Endothelial cell of umbilical vein (primary cell): ENCODE data around the gene ABCC11.
A peak's percentile ranks its signal among the peaks of the same experiment; 100 is the strongest.

Experiments
- EZH2 ChIP-seq: IDR thresholded peaks from 2 replicates; pipeline ENCODE4 v1.6.1; 2012; ENCODE audit warnings: borderline replicate concordance, low read depth, mild to moderate bottlenecking, moderate library complexity, low read length, inconsistent platforms; ENCODE audit not compliant: severe bottlenecking
- GATA2 ChIP-seq: IDR thresholded peaks from 2 replicates; pipeline ENCODE4 v1.7.0; 2011; ENCODE audit warnings: low read depth, mild to moderate bottlenecking, moderate library complexity, mixed read lengths, low read length; ENCODE audit not compliant: insufficient read length, insufficient read depth
- JUN ChIP-seq: IDR thresholded peaks from 2 replicates; pipeline ENCODE4 v1.6.1; 2011; ENCODE audit warnings: borderline replicate concordance, low read depth; ENCODE audit not compliant: insufficient read length, insufficient read depth
- MAX ChIP-seq: IDR thresholded peaks from 2 replicates; pipeline ENCODE4 v1.6.1; 2011; ENCODE audit not compliant: insufficient read depth, insufficient read length
- MYC ChIP-seq: IDR thresholded peaks from one replicate; pipeline ENCODE4 v1.6.1; 2011; ENCODE audit warnings: mild to moderate bottlenecking, low read depth, low read length
- POLR2A ChIP-seq: IDR thresholded peaks from 2 replicates; pipeline ENCODE4 v1.6.1; 2012; ENCODE audit warnings: low read depth, mild to moderate bottlenecking, control low read depth, low read length
- POLR2AphosphoS5 ChIP-seq: IDR thresholded peaks from 2 replicates; pipeline ENCODE4 v1.6.1; 2012; ENCODE audit warnings: low read depth, mild to moderate bottlenecking, control low read depth, low read length, moderate library complexity; ENCODE audit not compliant: insufficient read depth
- TF ChIP-seq, protein P1 (sequence below), 2 donors: IDR thresholded peaks; 1 replicate in 1 of 2; 2 replicates in 1 of 2; pipeline ENCODE4 v1.5.1; 2011; ENCODE audit warnings: low read length in 2 of 2, mild to moderate bottlenecking in 2 of 2, moderate library complexity in 2 of 2, control low read depth in 1 of 2, inconsistent platforms in 1 of 2, low read depth in 1 of 2; ENCODE audit not compliant: insufficient read depth in 1 of 2; ENCODE audit errors: extremely low read depth in 1 of 2

GRCh38 chr16:48231727-48232492, 15.4 kb downstream of the ABCC11 start:
- TF ChIP-seq, protein P1, sequence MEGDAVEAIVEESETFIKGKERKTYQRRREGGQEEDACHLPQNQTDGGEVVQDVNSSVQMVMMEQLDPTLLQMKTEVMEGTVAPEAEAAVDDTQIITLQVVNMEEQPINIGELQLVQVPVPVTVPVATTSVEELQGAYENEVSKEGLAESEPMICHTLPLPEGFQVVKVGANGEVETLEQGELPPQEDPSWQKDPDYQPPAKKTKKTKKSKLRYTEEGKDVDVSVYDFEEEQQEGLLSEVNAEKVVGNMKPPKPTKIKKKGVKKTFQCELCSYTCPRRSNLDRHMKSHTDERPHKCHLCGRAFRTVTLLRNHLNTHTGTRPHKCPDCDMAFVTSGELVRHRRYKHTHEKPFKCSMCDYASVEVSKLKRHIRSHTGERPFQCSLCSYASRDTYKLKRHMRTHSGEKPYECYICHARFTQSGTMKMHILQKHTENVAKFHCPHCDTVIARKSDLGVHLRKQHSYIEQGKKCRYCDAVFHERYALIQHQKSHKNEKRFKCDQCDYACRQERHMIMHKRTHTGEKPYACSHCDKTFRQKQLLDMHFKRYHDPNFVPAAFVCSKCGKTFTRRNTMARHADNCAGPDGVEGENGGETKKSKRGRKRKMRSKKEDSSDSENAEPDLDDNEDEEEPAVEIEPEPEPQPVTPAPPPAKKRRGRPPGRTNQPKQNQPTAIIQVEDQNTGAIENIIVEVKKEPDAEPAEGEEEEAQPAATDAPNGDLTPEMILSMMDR (IDR thresholded peaks at IDR 0.05; ENCODE audit: extremely low read depth in 1 of 2, insufficient read depth in 1 of 2, low read depth in 1 of 2, low read length in 2 of 2): peak; percentile 35 to 67
- TF ChIP-seq POLR2A (no peak), EZH2 (no peak), MAX (no peak), POLR2AphosphoS5 (no peak), JUN (no peak), MYC (no peak), GATA2 (no peak)
